A549 (cell line): Measurements from ENCODE around the gene ARL8B. TPM values are rescaled to one million over a fixed set of nuclear protein-coding genes. Genes with fewer than 3 reads are reported as not detected.

Source experiments
- ATAC-seq, 2 experiments: fragments of 200-7000 bp in 1 of 2; fragments of >200 bp in 1 of 2; cut with Nextera tagmentation in 1 of 2; cut with Tn5 transposase in 1 of 2; 3 replicates each; pipeline versions ENCODE4 v1.8.0 to v1.9.1; 2018 to 2020; ENCODE audit warnings: mild to moderate bottlenecking in 1 of 2, moderate library complexity in 1 of 2
- CTCF ChIA-PET: fragments of 300-600 bp; sonication (Branson Sonifier 250); formaldehyde crosslinking; extraction: SDS; loops from one replicate; lab custom pipeline; 2021; ENCODE audit warnings: antibody characterized with exemption, inconsistent platforms; lab: Yijun Ruan, JAX
- POLR2A ChIA-PET: fragments of 350-600 bp; formaldehyde crosslinking; extraction: SDS; loops from one replicate; lab custom pipeline; 2021; ENCODE audit warnings: antibody characterized with exemption, inconsistent platforms; lab: Yijun Ruan, JAX
- DNase-seq, 2 experiments: peaks; one replicate each; pipeline versions ENCODE4 v3.0.0 to v3.0.0-alpha.2; 2011 to 2016; ENCODE audit warnings: low read depth in 1 of 2, low spot score in 1 of 2
- FAIRE-seq: peaks from 2 replicates; lab custom pipeline; 2011; peaks lifted over from hg19 to GRCh38; lab: Jason Lieb, UNC
- H3K27ac ChIP-seq, 2 experiments: fragments of >200 bp; sonication (Bioruptor Twin); formaldehyde crosslinking; 3 replicates each; pipeline ENCODE4 v1.5.1; 2016 to 2017
- H3K4me1 ChIP-seq: fragments of >200 bp; sonication (Bioruptor Twin); formaldehyde crosslinking; 3 replicates; pipeline ENCODE4 v1.6.1; 2016
- H3K4me2 ChIP-seq: fragments of >200 bp; sonication (Bioruptor Twin); formaldehyde crosslinking; 3 replicates; pipeline ENCODE4 v1.6.1; 2016
- H3K4me3 ChIP-seq: fragments of >200 bp; sonication (Bioruptor Twin); formaldehyde crosslinking; 3 replicates; pipeline ENCODE4 v1.5.1; 2016
- H3K9me3 ChIP-seq: fragments of >200 bp; sonication (Bioruptor Twin); formaldehyde crosslinking; 3 replicates; pipeline ENCODE4 v1.6.1; 2016
- BHLHE40 ChIP-seq: IDR thresholded peaks from 2 replicates; pipeline ENCODE4 v1.6.1; 2012; ENCODE audit warnings: low read depth, low read length, inconsistent platforms
- CBX8 ChIP-seq: fragments of 200-600 bp; sonication (generic); IDR thresholded peaks from 2 replicates; pipeline ENCODE4 v1.6.1; 2016
- CEBPB ChIP-seq, 2 experiments: fragments of >200 bp in 1 of 2; sonication (Bioruptor Twin) in 1 of 2; formaldehyde crosslinking in 1 of 2; IDR thresholded peaks; 2 replicates each; pipeline ENCODE4 v1.6.1; 2012 to 2016
- CHD2 ChIP-seq: fragments of 150-350 bp; IDR thresholded peaks from 2 replicates; pipeline ENCODE4 v1.6.1; 2014; ENCODE audit warnings: low read length; ENCODE audit not compliant: partially characterized antibody
- EHMT2 ChIP-seq: fragments of 200-600 bp; sonication (generic); IDR thresholded peaks from 2 replicates; pipeline ENCODE4 v1.6.1; 2016; ENCODE audit warnings: antibody characterized with exemption, low read depth, mild to moderate bottlenecking, moderate library complexity
- EP300 ChIP-seq, 2 experiments: fragments of >200 bp; sonication (Bioruptor Twin); formaldehyde crosslinking; IDR thresholded peaks; 2 replicates in 1 of 2; 3 replicates in 1 of 2; pipeline ENCODE4 v1.6.1; 2016 to 2017
- FOSB ChIP-seq: fragments of 250-450 bp; sonication (Bioruptor Pico); IDR thresholded peaks from 2 replicates; pipeline ENCODE4 v1.5.0; 2020; ENCODE audit warnings: mild to moderate bottlenecking, moderate library complexity
- FOSL2 ChIP-seq, 2 experiments: fragments of 450-650 bp in 1 of 2; fragments of >200 bp in 1 of 2; sonication (Bioruptor Twin) in 1 of 2; formaldehyde crosslinking; IDR thresholded peaks; 2 replicates each; pipeline versions ENCODE4 v1.5.0 to v1.6.1; 2016 to 2020; ENCODE audit warnings: mild to moderate bottlenecking in 1 of 2, moderate library complexity in 1 of 2
- GATA3 ChIP-seq: IDR thresholded peaks from 2 replicates; pipeline ENCODE4 v1.6.1; 2012; ENCODE audit warnings: borderline replicate concordance
- HDAC2 ChIP-seq: fragments of 200-600 bp; sonication (generic); IDR thresholded peaks from 2 replicates; pipeline ENCODE4 v1.6.1; 2016
- HOXA7 ChIP-seq: fragments of 250-450 bp; sonication (Bioruptor Pico); IDR thresholded peaks from 2 replicates; pipeline ENCODE4 v1.5.0; 2020; ENCODE audit warnings: mild to moderate bottlenecking, moderate library complexity
- HOXB13 ChIP-seq: fragments of 250-450 bp; sonication (Bioruptor Pico); IDR thresholded peaks from 2 replicates; pipeline ENCODE4 v1.5.0; 2020; ENCODE audit warnings: low read depth, mild to moderate bottlenecking, moderate library complexity
- KDM1A ChIP-seq: fragments of 200-600 bp; sonication (generic); IDR thresholded peaks from 2 replicates; pipeline ENCODE4 v1.6.1; 2016; ENCODE audit warnings: low read depth, mild to moderate bottlenecking
- KDM5A ChIP-seq: fragments of 200-600 bp; sonication (generic); IDR thresholded peaks from 2 replicates; pipeline ENCODE4 v1.6.1; 2016; ENCODE audit warnings: antibody characterized with exemption, mild to moderate bottlenecking
- MAZ ChIP-seq: fragments of 150-350 bp; IDR thresholded peaks from 2 replicates; pipeline ENCODE4 v1.6.1; 2014; ENCODE audit warnings: antibody characterized with exemption, low read depth, low read length, borderline replicate concordance
- NFE2L2 ChIP-seq: fragments of 150-350 bp; conservative IDR thresholded peaks from 2 replicates; pipeline ENCODE4 v1.6.1; 2014; ENCODE audit warnings: low read length
- NR3C1 ChIP-seq: fragments of >200 bp; sonication (Bioruptor Twin); formaldehyde crosslinking; IDR thresholded peaks from 3 replicates; pipeline ENCODE4 v1.6.1; 2017
- POLR2AphosphoS2 ChIP-seq: conservative IDR thresholded peaks from 2 replicates; pipeline ENCODE4 v1.6.1; 2012; ENCODE audit warnings: low read length, improper control_type of control experiment, inconsistent platforms
- RAD21 ChIP-seq, 2 experiments: fragments of >200 bp in 1 of 2; sonication (Bioruptor Twin) in 1 of 2; formaldehyde crosslinking in 1 of 2; IDR thresholded peaks in 1 of 2; conservative IDR thresholded peaks in 1 of 2; 2 replicates in 1 of 2; 3 replicates in 1 of 2; pipeline ENCODE4 v1.6.1; 2012 to 2018; ENCODE audit warnings: inconsistent platforms in 1 of 2
- RCOR1 ChIP-seq: fragments of 150-350 bp; IDR thresholded peaks from 2 replicates; pipeline ENCODE4 v1.6.1; 2014; ENCODE audit warnings: antibody characterized with exemption, low read length, low read depth
- RNF2 ChIP-seq: fragments of 200-600 bp; sonication (generic); IDR thresholded peaks from 2 replicates; pipeline ENCODE4 v1.6.1; 2016; ENCODE audit warnings: low read depth, mild to moderate bottlenecking, antibody characterized with exemption, moderate library complexity, borderline replicate concordance
- ZC3H11A ChIP-seq: fragments of 450-650 bp; IDR thresholded peaks from 2 replicates; pipeline ENCODE4 v1.6.1; 2014; ENCODE audit warnings: antibody characterized with exemption, mild to moderate bottlenecking
- ZFP36 ChIP-seq: fragments of 450-650 bp; IDR thresholded peaks from 2 replicates; pipeline ENCODE4 v1.6.1; 2014; ENCODE audit warnings: borderline replicate concordance; ENCODE audit not compliant: partially characterized antibody
- ZNF302 ChIP-seq: fragments of 250-450 bp; sonication (Bioruptor Pico); IDR thresholded peaks from 2 replicates; pipeline ENCODE4 v1.9.0; 2021; ENCODE audit warnings: inconsistent platforms, mild to moderate bottlenecking, moderate library complexity
- WGBS: methylation state at CpG from one replicate; pipeline ENCODE4 v1.1.6; 2017; ENCODE audit errors: missing lambda C conversion rate; 5-methylcytosine and 5-hydroxymethylcytosine counted together
- polyA plus RNA-seq, 4 experiments: library from polyadenylated mRNA; depleted of rRNA in 3 of 4; stranded (reverse); fragments of >200 nt; fragmentation: RNase III in 1 of 4; extraction: RNeasy Plus Mini Kit Qiagen cat#74134 plus additional on column Dnase treatment in 1 of 4; gene quantifications; 2 replicates in 3 of 4; 3 replicates in 1 of 4; pipeline ENCODE4 v1.2.3, GENCODE V29; 2011 to 2017
- TF ChIP-seq, protein P1 (sequence below): IDR thresholded peaks from 2 replicates; pipeline ENCODE4 v1.6.1; 2012; ENCODE audit warnings: low read depth, borderline replicate concordance
- TF ChIP-seq, protein P2 (sequence below): fragments of >200 bp; sonication (Bioruptor Twin); formaldehyde crosslinking; IDR thresholded peaks from 3 replicates; pipeline ENCODE4 v1.6.1; 2016
- TF ChIP-seq, protein P3 (sequence below): fragments of 450-650 bp; IDR thresholded peaks from 2 replicates; pipeline ENCODE4 v1.6.1; 2014; ENCODE audit warnings: antibody characterized with exemption
- TF ChIP-seq, protein P4 (sequence below): fragments of 250-450 bp; sonication (Bioruptor Pico); IDR thresholded peaks from 2 replicates; pipeline ENCODE4 v1.5.0; 2021; ENCODE audit warnings: mild to moderate bottlenecking, moderate library complexity, borderline replicate concordance

ARL8B gene
- polyA plus RNA-seq, 2 of the 4 experiments (the other 2 are of a cell fraction): 51.2 to 51.7 TPM

DNA sequence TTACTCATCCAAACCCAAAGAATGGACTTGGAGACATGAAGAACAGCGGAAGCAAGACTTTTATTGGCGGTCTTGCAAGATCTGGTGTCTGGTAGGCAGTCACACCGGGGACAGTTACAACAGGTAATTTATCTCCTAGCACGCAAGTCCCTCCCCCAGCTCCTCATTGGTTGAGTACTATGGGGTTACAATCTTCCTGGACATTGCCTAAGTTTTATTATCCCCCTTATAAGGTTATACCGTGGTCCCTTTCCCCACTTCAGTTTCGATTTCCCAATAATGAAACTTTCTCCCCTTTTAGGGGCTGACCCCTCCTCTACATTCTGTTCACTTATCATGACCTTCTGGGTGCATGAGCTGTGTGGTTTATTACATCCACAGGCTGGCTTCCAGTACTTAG lies 18.7 kb downstream of the ARL8B start (continued):
- TF ChIP-seq RCOR1 (no peak), KDM1A (no peak)
- TF ChIP-seq, protein P1, sequence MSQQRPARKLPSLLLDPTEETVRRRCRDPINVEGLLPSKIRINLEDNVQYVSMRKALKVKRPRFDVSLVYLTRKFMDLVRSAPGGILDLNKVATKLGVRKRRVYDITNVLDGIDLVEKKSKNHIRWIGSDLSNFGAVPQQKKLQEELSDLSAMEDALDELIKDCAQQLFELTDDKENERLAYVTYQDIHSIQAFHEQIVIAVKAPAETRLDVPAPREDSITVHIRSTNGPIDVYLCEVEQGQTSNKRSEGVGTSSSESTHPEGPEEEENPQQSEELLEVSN: no peak

DNA sequence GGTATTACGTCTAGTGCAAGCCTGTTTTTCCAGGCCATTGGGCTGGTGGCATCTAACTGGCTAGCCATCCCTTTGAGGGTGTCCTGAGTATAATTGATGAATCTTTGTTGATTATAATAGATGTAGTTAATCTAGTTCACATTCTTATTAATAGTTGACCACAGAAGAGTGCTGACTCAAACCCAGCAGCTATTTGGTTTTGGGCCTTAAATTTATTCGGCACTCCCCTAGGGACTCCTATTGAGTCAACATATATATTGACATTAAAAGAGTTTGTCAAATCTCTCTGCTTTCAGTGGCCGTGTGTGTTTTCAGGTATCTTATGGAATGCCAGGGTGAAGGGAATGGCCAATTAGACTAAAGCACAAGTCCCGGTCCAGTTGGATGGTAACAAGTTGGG lies 19.7 kb downstream of the ARL8B start:
- Histone ChIP-seq H3K4me1 (peaks cover 30% of the 10 kb centered on the region), H3K4me3 (no peak overlapping the region), H3K27ac (no peak overlapping the region), H3K4me2 (no peak overlapping the region), H3K9me3 (no peaks in the 10 kb centered on the region)
- TF ChIP-seq RCOR1 (no peak), CBX8 (no peak), HDAC2 (no peak), EP300 (IDR thresholded peaks at IDR 0.05) (no peak), GATA3 (no peak), MAZ (no peak), KDM1A (no peak), ZFP36 (no peak), BHLHE40 (no peak), RNF2 (no peak), FOSL2 (IDR thresholded peaks at IDR 0.05) (no peak), FOSL2 (CRISPR knock-in tag; IDR thresholded peaks at IDR 0.05) (no peak)
- TF ChIP-seq, protein P1: no peak
- TF ChIP-seq, protein P2, sequence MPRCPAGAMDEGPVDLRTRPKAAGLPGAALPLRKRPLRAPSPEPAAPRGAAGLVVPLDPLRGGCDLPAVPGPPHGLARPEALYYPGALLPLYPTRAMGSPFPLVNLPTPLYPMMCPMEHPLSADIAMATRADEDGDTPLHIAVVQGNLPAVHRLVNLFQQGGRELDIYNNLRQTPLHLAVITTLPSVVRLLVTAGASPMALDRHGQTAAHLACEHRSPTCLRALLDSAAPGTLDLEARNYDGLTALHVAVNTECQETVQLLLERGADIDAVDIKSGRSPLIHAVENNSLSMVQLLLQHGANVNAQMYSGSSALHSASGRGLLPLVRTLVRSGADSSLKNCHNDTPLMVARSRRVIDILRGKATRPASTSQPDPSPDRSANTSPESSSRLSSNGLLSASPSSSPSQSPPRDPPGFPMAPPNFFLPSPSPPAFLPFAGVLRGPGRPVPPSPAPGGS: no peak
- TF ChIP-seq, protein P3, sequence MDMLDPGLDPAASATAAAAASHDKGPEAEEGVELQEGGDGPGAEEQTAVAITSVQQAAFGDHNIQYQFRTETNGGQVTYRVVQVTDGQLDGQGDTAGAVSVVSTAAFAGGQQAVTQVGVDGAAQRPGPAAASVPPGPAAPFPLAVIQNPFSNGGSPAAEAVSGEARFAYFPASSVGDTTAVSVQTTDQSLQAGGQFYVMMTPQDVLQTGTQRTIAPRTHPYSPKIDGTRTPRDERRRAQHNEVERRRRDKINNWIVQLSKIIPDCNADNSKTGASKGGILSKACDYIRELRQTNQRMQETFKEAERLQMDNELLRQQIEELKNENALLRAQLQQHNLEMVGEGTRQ: no peak
- CTCF ChIA-PET: no interaction called here
- 94% methylated on average over 4 of the region's 4 CpGs for WGBS
- ATAC-seq: no peak
- POLR2A ChIA-PET: no interaction called here
- no peak for FAIRE-seq
- no peak for DNase-seq

DNA sequence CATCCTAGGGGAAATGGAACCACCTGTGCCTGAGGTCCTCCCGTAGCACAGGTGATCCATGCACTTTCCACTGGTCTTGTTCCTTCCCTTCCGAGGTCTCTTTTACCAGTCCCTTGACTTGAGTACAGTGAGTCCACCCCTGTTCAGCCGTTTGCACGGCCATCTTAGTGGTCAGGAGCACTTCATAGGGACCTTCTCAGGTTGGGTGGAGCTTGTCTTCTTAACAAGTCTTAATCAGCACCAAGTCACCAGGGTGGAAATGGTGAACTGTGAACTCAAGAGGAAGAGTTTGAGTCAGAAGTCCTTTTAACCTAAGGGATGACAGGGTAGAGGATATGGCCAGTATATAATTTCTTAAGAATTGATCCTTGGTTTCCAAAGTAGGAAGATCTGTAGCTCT lies 21.4 kb downstream of the ARL8B start:
- no peaks in the 10 kb centered on the region for H3K9me3 ChIP-seq
- H3K4me1 ChIP-seq: peaks cover 13% of the 10 kb centered on the region
- TF ChIP-seq ZC3H11A (no peak), KDM5A (no peak), RAD21 (conservative IDR thresholded peaks at IDR 0.05 in 1 of 2, IDR thresholded peaks at IDR 0.05 in 1 of 2) (no peak), MAZ (no peak), ZNF302 (no peak), BHLHE40 (no peak), CHD2 (no peak), FOSB (no peak), EHMT2 (no peak), RCOR1 (no peak), NFE2L2 (no peak), FOSL2 (IDR thresholded peaks at IDR 0.05) (no peak), FOSL2 (CRISPR knock-in tag; IDR thresholded peaks at IDR 0.05) (no peak), POLR2AphosphoS2 (no peak), EP300 (IDR thresholded peaks at IDR 0.05) (no peak), CEBPB (IDR thresholded peaks at IDR 0.05) (no peak), HOXA7 (CRISPR knock-in tag) (no peak), NR3C1 (no peak), HOXB13 (CRISPR knock-in tag) (no peak)
- TF ChIP-seq, protein P4, sequence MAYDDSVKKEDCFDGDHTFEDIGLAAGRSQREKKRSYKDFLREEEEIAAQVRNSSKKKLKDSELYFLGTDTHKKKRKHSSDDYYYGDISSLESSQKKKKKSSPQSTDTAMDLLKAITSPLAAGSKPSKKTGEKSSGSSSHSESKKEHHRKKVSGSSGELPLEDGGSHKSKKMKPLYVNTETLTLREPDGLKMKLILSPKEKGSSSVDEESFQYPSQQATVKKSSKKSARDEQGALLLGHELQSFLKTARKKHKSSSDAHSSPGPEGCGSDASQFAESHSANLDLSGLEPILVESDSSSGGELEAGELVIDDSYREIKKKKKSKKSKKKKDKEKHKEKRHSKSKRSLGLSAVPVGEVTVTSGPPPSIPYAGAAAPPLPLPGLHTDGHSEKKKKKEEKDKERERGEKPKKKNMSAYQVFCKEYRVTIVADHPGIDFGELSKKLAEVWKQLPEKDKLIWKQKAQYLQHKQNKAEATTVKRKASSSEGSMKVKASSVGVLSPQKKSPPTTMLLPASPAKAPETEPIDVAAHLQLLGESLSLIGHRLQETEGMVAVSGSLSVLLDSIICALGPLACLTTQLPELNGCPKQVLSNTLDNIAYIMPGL (CRISPR knock-in tag): no peak
- H3K4me3 ChIP-seq: no peak overlapping the region
- no peak for DNase-seq
- ChIA-PET CTCF (interaction anchor here (0.8 kb wide), 1 partner anchor 25 kb away, joined by 3 read pairs; no protein-coding TSS in a partner anchor), POLR2A (no interaction called here)
- H3K27ac ChIP-seq: no peak overlapping the region
- no peak for FAIRE-seq
- WGBS: 98% methylated on average over 4 of the region's 4 CpGs
- H3K4me2 ChIP-seq: no peak overlapping the region
- ATAC-seq: no peak
